HG02759 (cell line): ENCODE results near the gene IDH3G.

Source experiments
- ATAC-seq: cut with Tn5 transposase; IDR thresholded peaks from one replicate; pipeline ENCODE4 v1.9.1; 2021; ENCODE audit warnings: mild to moderate bottlenecking, moderate library complexity; ENCODE audit not compliant: unreplicated experiment

The IDH3G gene

DNA sequence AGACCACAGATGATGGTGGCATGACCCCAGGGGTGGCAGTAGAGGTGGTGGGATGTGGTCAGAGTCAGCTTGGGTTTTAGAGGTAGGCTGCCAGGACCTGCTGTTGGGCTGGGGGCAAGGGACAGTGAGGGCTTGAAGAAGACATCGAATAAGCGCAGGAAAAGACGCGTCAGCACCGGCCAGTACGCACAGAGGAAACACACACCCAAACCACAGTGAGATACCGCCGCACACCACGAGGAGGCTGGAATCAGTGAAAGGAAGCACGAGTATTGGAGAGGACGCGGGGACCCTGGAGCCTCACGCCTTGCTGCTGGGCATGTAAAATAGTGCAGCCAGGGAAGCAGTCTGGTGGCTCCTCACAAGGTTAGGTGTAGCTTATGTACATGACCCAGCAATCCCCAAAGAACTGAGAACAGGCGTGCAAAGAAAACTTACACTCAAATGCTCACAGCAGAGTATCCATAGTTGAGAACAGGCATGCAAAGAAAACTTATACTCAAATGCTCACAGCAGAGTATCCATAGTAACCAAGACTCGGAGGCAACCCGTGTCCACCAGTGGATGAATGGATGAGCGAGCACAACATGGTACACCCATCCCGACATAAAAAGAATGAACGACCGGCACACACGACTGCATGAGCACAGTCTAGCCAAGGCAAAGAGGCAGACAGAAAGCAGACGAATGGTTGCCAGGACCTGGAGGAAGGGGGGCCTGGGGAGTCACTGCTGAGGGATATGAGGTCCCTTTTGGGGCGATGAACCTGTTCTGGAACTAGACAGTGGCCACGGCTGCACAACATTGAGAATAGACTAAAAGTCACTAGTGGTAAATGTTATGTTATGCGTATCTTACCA lies 22.9 kb upstream of the IDH3G start:
- no peak for ATAC-seq

DNA sequence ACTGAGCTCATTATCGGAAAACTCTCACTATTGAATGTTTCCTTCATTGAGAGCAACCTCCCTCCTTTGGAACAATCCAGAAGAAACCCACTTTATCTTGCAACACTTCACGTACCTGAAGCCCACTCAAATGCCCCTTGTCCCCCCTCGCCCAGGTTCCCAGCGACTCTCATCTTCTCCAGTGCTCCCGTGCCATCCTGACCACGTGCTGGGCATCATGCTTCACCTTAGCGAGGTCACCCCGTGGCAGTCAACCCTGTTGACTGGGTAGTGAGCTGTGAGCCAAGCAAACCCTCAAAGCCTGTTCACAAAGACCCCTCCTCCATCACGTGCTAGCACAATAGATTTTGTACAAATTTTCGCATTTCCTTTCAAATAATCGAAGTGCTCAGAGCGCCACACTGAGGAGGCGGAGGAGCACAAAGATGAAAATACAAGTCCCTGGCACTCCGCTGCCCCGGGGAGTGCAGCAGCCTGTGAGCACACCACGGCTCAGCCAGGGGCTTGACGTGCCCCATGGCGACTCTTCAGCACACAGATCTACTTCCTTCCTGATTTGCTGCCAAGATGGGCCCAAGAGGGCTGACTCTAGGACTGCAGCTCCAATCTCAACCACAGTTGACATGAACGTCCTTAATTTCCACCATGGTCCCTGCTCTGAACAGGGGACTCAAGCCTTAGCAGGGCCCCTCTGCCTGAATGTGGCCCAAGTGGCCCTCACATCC lies 20.6 kb upstream of the IDH3G start:
- ATAC-seq, result no peak

DNA sequence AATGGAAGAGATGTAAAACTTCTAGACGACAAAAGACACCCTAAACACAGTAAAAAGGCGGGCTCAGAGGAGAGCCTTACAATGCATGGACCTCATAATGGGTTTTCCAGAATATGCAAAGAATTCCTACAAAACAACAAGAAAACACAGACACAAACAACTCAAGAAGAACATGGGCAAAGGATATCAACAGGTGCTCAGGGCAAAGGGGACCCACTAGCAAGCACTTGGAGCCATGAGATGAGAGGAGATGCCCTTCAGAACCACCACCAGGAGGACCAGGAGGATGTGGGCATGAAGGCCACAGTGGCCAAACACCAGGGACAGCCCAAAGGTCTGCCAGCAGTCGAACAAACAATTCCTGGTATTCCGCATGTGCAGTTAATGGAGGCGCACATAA lies 19.0 kb upstream of the IDH3G start:
- no peak for ATAC-seq

DNA sequence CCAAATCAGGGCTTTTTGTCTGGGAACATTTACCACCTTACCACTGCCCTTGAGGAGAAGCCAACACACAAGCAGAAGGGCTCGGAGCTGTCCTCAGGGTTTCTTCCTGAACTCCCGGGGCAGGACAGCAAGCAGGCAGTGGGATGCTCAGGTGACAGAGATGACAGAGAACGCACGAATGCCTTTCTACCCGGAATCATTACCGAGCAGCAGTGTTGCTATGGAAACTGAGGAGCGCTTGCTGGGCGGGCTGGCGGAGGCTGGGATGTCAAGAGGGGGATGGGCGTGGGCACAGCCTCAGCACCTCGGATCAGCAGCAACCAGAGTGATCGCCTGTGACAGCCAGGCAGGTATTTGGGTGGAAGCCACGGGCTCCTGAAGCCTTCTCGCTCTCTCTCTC lies 18.0 kb upstream of the IDH3G start:
- ATAC-seq, result no peak

DNA sequence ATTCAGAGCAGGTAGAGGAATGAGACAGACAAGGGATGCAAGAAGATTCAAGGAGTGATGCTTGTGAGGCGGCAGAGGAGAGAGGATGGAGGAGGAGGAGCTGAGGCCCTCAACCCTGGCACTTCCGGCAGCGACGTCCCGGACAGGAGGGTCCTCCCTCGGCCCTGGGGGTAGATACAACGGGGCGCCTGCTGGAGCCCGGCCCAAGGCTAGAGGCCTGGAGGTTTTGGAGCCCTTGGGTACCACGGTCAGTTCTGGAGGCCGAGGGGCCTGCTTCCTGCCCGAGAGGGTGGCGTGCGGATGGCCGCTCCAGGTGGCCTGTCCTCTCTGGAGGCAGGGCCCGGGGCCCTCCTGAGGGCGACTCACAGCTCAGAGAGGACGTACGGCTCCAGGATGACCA lies 13.8 kb upstream of the IDH3G start:
- no peak for ATAC-seq

DNA sequence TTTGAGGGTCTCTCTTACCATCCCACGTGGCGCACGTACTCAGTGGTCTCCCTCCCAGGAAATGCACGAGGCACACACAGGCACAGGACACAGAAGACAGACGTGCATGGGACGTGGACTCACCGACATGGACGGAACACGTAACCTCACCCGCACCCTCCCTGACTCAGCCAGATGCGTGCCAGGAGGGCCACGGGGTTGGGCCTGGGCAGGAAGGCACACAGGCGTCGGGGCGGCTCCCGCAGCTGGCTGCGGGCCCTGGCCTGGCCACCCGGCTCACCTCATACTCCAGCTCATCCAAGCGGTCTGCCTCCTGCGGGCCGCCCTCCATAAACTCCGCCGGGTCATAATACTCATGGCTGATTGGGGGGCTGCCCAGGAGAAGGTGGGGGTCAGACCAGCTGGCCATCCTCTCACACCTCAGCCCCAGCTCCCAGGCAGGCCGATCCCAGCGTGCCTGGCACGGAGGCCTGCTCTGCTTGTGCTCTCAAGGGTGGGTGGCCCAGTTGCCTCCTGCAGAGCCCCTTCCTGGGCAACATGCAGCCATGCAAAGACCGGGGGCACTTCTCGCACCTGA lies 12.9 kb upstream of the IDH3G start:
- no peak for ATAC-seq

DNA sequence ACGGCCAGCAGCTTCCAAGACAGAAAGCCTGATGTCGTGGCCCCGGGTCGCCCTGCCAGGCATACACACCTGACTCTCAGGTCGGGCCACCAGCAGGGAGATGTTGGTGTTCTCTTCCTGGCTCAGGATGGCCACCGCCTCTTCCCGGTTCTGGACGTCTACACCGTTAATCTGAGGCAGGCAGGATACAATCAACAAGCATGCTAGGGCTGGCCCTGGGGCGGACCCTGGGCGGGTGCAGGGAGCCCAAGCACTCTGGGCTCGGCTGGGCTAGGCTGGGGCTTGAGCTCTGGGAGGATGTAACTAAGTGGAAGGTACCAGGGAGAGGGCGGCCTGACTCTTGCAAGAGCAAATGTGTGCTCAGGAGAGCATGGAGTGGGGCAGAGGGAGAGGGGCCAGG lies 11.3 kb upstream of the IDH3G start:
- ATAC-seq, result no peak

DNA sequence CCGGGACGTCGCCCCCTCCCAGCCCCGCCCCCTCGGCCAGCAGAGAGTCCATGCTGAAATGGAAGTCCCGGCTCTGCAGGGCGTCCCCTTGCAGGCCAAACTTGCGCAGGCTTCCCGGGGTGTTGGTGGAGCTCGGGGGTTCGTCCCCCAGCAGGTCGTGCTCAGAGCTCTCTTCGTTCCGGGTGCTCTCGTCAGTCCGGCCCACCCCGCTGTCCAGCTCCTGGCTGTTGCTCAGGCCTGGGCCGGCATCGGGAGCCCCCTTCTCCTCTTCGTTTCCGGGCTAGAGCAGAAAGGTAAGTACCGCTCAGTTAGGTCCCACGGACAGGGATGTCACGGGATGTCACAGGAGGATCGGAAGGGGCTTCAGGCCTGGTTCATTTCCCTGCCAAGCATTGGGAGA lies 10.4 kb upstream of the IDH3G start:
- ATAC-seq, result no peak

DNA sequence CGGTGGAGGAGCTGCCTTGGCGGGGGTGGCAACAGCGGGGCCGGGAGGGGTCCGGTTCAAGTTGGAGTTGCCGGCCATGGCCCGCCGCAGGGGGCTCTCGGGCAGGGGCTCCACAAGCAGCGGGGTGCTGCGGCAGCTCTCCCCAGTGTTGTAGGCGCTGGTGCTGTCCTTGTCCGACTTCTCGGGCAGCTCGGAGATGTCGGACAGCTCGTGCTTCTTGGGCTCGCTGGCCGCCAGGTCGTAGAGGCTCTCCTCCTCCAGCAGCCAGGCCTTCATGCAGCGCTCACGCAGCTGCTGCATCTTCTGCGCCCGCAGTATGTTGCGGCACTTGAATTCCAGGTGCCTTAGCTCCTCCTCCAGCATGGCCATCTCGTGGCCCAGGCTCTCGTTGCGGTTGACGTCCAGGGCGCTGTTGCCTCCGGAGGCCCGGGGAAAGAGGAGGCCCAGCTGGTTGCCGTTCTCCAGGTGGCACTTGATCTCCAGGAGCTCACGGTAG lies 10.0 kb upstream of the IDH3G start:
- ATAC-seq, result no peak

DNA sequence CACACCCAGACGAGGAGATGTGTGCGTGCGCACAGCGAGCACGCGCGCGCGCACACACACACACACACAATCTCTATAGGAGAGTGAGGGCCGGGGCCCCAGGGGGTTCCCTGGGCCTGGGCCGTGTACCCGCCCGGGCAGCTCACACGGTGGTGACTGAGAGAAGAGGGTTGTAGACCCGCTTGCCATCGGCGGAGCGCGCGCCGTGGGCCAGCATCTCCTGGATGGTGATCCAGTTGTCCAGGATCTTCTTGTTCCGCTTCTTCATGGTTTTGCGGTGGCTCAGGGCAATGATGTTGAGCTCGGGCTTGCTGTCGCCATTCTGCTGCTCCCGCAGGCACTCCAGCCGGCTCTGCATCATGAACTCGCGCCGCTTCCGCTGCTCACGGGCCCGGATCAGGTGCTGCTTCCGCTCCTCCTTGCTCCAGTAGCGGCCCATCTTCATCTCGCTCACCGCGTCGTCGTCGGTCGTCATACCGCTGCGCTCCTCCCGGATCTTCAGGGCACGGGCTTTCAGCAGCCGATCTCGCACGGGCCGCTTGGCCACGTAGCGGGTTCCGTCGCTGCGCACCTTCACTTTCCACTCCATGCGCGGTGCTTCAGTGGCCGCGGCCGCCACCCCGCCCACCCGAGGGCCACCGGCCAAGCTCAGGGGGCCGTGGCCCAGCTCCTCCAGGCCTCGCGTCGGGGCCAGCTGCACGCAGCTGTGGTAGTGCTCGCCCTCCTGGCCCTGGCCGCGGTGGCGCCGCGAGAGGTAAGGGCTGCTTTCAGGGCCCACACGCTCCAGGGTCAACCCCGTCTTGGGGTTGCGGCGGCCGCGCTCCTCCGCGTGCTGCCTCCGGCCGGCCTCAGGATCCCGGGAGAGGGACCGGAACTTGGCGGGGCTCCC lies 9.3 kb upstream of the IDH3G start:
- no peak for ATAC-seq

DNA sequence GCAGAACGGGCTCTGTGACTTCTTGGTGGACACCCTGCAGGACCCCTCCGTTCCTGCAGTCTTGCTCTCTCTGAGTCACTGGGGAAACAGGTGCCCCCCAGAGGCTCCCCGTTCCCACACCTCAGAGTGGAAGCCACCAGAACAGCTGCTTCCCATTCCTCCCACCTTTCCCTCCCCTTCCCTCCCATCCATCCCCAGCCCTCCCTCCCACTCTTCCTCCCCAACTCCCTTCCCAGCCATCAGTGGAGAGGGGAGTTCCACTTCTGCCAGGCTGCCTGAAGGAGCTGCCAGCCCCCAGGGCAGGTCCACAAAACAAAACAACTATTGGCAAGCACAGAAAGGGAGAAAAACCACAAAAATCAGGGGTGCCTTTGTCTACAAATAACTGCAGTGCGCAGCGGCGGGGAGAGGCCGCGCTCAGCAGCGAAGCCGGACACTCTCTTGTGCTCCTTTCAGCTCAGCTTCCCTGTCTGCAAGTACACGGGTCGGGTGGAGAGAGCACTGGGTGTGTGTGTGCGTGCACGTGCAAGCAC lies 8.4 kb upstream of the IDH3G start:
- no peak for ATAC-seq

DNA sequence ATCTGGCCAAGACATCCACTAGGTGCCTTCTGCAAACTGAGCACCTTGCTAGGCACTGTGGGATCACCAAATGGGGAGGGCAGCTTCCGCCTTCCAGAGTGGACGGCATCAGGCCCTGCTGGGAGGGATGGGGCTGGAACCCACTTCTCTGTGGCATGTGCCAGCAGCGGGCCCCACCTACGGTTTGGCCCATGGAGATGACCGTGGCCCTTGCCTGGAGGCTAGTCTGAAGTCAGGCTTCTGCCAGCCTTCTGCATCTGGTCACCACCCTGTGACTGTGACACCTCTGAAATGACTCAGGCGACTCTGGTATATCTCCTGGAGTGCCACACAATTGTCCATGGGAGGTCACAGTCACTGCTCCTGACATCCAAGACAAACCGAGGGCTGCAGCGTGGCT lies 7.5 kb upstream of the IDH3G start:
- no peak for ATAC-seq

DNA sequence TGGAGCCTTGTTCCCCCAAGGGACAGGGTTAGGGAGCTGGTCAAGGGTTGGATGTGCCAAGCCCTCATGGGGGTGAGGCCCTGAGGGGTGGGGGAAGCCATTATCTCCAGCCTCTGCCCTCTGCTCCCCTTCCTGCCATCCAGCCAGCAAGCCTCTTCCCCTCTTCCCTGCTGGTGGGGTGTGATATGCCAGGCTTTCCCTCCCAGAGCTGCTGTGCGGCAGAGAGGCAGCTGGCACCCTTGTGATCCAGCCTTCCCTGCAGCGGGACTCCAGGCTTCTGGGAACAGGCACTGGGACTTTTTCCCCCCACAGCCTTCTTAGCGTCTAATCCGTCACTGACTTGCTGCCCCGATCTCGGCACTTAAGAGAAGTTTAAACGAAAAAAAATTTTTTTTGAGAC lies 6.6 kb upstream of the IDH3G start:
- no peak for ATAC-seq

DNA sequence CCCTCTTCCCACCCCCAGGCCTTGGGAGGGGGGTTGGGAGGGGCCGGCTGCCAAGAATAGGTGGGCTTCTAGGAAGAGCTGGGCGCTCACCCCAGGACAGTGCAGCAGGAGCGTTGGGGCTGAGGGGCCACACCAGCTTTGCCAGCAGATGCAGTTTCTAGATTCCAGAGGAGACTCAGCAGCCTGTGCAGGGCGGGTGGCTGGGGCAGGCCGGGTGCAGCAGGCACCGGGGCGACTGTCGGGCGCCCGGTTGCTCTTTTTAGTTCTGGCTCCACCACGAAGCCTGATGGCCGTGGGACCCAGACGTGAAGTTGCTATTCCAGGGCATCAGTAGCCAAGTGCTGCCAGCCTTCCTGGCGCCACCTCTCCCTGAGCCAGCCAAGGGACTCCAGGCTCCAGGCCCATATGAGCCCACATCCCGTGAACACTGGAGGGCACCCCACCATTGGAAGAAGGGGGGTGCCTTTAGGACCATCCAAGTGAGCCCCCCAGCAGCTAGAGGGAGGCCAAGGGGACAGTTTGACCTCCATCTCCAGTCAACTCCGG lies 6.1 kb upstream of the IDH3G start:
- ATAC-seq, result no peak

DNA sequence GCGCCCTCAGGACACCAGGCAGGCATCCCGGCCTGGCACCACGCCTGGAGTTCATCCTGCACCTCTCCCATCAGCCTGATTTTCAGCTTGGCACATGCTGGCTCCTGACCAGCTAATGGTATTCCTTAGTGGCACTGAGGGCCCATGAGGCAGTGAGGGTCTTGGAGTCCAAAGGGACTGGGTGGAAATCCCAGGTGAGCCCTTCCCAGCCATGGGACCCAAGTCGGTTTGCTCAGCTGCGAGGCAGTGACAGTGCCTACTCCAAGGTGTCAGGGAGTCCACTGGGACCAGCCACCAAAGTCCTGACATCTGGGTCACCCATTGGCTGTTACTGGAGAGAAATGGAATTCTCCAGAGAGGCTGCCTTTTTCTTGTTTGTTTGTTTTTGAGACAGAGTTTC lies 5.2 kb upstream of the IDH3G start:
- no peak for ATAC-seq

DNA sequence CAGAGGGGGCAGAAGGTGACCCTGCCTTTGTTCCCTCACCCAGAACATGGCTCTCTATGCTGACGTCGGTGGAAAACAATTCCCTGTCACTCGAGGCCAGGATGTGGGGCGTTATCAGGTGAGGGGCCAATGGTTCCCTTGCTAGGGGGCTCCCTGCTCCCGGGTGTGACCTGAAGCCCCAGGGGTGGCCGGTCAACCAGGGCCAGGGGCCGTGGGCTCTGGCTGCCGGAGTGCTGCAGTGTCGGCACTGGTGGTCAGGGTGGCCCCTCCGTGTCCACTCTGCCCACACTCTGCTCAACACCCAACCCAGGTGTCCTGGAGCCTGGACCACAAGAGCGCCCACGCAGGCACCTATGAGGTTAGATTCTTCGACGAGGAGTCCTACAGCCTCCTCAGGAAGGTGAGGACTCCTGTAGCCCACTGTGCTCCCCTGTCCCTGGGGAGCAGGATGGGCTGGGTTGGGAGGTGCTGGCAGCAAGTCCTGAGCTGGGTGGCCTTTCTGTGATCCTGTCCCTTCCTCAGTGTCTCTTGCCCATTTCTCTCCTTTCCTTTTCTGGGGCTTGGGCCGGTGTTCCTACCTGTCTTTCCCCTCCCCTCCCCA lies 3.3 kb upstream of the IDH3G start:
- ATAC-seq, result no peak

DNA sequence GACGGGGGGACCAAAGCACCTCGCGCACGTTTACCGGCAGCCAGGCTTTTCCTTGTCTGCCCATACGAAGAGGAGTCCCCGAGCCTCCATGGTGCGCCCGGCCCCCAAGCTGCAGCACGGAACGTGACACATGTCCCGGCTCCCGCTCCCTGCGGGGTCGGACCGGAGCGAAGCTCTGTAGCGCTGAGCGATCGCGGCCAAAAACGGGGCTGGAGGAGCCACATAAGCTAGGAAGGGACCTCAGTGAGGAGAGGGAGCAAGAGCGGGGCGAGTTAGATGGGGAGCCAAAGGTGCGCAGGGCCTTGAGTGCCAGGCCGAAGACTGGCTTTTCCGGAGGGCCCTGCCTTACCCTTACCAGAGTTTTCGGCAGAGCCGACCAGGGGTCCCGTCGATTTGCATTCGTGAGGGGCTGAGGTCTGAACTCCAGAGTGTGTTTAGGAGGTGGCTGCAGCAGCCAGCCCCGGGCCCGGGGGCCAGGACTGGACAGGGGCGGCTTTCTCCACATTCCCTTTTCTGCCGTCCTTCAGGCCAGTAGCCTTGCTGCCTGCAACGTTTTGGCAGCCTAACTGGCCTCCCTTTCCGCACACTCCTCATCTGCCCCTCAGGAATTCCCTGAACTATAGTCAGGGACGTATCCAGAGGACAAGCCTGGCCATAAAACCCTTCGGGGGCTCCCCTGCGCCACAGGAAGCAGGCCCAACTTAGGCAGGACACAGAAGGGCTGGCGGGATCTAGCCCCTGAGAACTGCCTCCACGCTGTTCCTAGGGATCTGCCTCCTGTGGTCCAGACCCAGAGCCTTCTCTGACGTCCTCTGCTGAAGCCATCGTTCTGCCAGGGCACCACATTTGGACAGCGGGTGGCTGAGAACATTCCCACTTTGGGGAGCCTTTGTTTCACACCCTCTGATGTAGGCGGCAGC lies 982 bp upstream of the IDH3G start:
- ATAC-seq, result no peak

DNA sequence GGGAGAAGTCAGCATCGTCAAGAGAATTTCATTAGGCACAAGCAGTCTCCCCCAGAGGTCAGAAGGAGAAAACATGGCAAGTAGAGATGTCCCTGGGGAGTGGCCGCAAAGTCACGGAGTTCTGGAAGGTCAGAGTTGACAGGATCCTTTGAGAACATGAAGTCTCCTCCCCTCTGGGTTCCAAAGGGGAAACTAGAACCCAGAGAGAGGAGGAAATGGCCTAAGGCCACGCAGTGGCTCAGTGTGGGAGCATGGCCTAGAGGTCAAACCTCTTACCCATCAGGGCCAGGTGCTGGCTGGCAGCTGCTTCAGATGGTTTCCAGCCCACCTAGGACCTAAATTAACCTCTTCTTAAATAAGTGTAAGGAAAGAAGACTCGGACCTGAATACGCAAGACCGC lies 884 bp downstream of the IDH3G start:
- ATAC-seq, result no peak

DNA sequence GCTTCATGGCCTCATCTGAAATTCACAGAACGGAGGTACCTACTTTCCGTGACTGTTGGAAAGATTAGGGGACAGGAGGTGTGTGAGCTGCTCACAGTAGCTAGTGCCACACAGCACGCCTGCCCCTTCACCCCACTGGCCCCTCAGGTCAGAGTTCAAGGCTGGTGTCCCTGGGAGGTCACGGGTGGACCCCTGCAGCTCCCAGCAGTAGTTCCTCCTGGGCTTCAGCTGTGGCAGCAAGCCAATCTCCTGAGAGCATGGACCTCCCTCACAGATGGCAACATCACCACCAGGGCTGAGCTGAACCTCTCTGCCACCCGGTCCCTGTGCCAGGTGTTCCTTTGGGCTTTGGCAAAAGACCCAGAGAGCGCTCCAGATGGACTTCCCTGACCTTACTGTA lies 1.8 kb downstream of the IDH3G start:
- no peak for ATAC-seq
